H9 (cell line): ENCODE results near the gene DMRTA2. TPM values are rescaled to one million over a fixed set of nuclear protein-coding genes. Genes with fewer than 3 reads are reported as not detected.
A peak's percentile ranks its signal among the peaks of the same experiment; 100 is the strongest.

Experiments used
- DNase-seq: peaks from one replicate; pipeline ENCODE4 v3.0.0-alpha.2; 2017
- H2AFZ ChIP-seq: one replicate; pipeline ENCODE4 v1.6.1; 2013; ENCODE audit warnings: mild to moderate bottlenecking, low read length, control low read depth, moderate library complexity
- H2AK5ac ChIP-seq: 2 replicates; pipeline ENCODE4 v1.6.1; 2013; ENCODE audit warnings: low read length, control low read depth, mixed read lengths; ENCODE audit not compliant: insufficient read length
- H2BK120ac ChIP-seq: one replicate; pipeline ENCODE4 v1.6.1; 2013; ENCODE audit warnings: low read depth, mild to moderate bottlenecking, low read length, control low read depth, inconsistent platforms; ENCODE audit not compliant: poor library complexity, severe bottlenecking
- H2BK12ac ChIP-seq: 2 replicates; pipeline ENCODE4 v1.6.1; 2013; ENCODE audit warnings: low read length, control low read depth, mixed read lengths, low read depth; ENCODE audit not compliant: insufficient read length
- H2BK15ac ChIP-seq: 2 replicates; pipeline ENCODE4 v1.6.1; 2013; ENCODE audit warnings: low read depth, low read length, control low read depth
- H2BK20ac ChIP-seq: one replicate; pipeline ENCODE4 v1.6.1; 2013; ENCODE audit warnings: low read depth, mild to moderate bottlenecking, low read length, control low read depth, inconsistent platforms; ENCODE audit not compliant: poor library complexity, severe bottlenecking
- H2BK5ac ChIP-seq: 2 replicates; pipeline ENCODE4 v1.6.1; 2013; ENCODE audit warnings: low read length, control low read depth, mixed read lengths; ENCODE audit not compliant: insufficient read length
- H3K14ac ChIP-seq: 2 replicates; pipeline ENCODE4 v1.6.1; 2013; ENCODE audit warnings: low read length, control low read depth; ENCODE audit not compliant: insufficient read depth
- H3K18ac ChIP-seq: 2 replicates; pipeline ENCODE4 v1.6.1; 2013; ENCODE audit warnings: low read depth, mild to moderate bottlenecking, mixed read lengths, low read length, control low read depth; ENCODE audit not compliant: insufficient read length
- H3K23ac ChIP-seq: 2 replicates; pipeline ENCODE4 v1.6.1; 2013; ENCODE audit warnings: low read length, control low read depth, mixed read lengths, low read depth; ENCODE audit not compliant: insufficient read length
- H3K23me2 ChIP-seq: 2 replicates; pipeline ENCODE4 v1.6.1; 2013; ENCODE audit warnings: low read depth, mild to moderate bottlenecking, mixed read lengths, low read length, control low read depth; ENCODE audit not compliant: insufficient read length, poor library complexity, severe bottlenecking
- H3K27ac ChIP-seq: 2 replicates; pipeline ENCODE4 v1.5.1; 2013; ENCODE audit warnings: low read length, control low read depth, mixed read lengths, low read depth; ENCODE audit not compliant: insufficient read length
- H3K27me3 ChIP-seq: 2 replicates; pipeline ENCODE4 v1.6.1; 2013; ENCODE audit warnings: low read length, control low read depth, inconsistent platforms; ENCODE audit not compliant: insufficient read depth
- H3K4ac ChIP-seq: 2 replicates; pipeline ENCODE4 v1.6.1; 2013; ENCODE audit warnings: low read depth, mild to moderate bottlenecking, control low read depth, inconsistent platforms, low read length, moderate library complexity
- H3K4me1 ChIP-seq: 2 replicates; pipeline ENCODE4 v1.6.1; 2013; ENCODE audit warnings: low read length, control low read depth, inconsistent platforms; ENCODE audit not compliant: insufficient read depth
- H3K4me2 ChIP-seq: 2 replicates; pipeline ENCODE4 v1.6.1; 2013; ENCODE audit warnings: low read length, control low read depth, mixed read lengths; ENCODE audit not compliant: insufficient read length, insufficient read depth
- H3K56ac ChIP-seq: 2 replicates; pipeline ENCODE4 v1.6.1; 2013; ENCODE audit warnings: low read depth, mild to moderate bottlenecking, mixed read lengths, low read length, control low read depth; ENCODE audit not compliant: insufficient read length
- H3K79me1 ChIP-seq: 2 replicates; pipeline ENCODE4 v1.6.1; 2013; ENCODE audit warnings: low read depth, mild to moderate bottlenecking, moderate library complexity, low read length, control low read depth, inconsistent platforms; ENCODE audit not compliant: insufficient read depth, poor library complexity, severe bottlenecking
- H3K79me2 ChIP-seq: 2 replicates; pipeline ENCODE4 v1.6.1; 2013; ENCODE audit warnings: low read length, control low read depth, inconsistent platforms; ENCODE audit not compliant: insufficient read depth
- H3K9ac ChIP-seq: 2 replicates; pipeline ENCODE4 v1.6.1; 2013; ENCODE audit warnings: low read length, control low read depth, mixed read lengths; ENCODE audit not compliant: insufficient read length; ENCODE audit errors: extremely low read depth
- H3K9me3 ChIP-seq: one replicate; pipeline ENCODE4 v1.6.1; 2013; ENCODE audit warnings: low read depth, low read length, inconsistent platforms; ENCODE audit not compliant: control insufficient read depth
- H3T11ph ChIP-seq: one replicate; pipeline ENCODE4 v1.6.1; 2013; ENCODE audit warnings: mild to moderate bottlenecking, low read length, control low read depth, inconsistent platforms
- H4K20me1 ChIP-seq: one replicate; pipeline ENCODE4 v1.6.1; 2013; ENCODE audit not compliant: control insufficient read depth, insufficient read length, insufficient read depth
- H4K5ac ChIP-seq: 2 replicates; pipeline ENCODE4 v1.6.1; 2013; ENCODE audit warnings: low read depth, mild to moderate bottlenecking, mixed read lengths, low read length, control low read depth; ENCODE audit not compliant: insufficient read length
- H4K8ac ChIP-seq: replicated peaks from 2 replicates; pipeline ENCODE4 v1.6.1; 2013; ENCODE audit warnings: low read length, control low read depth, mixed read lengths, low read depth; ENCODE audit not compliant: insufficient read length
- H4K91ac ChIP-seq: 2 replicates; pipeline ENCODE4 v1.6.1; 2013; ENCODE audit warnings: low read depth, mild to moderate bottlenecking, moderate library complexity, mixed read lengths, low read length, control low read depth; ENCODE audit not compliant: insufficient read length
- H3K27ac Mint-ChIP-seq, 3 experiments: 2 replicates in 2 of 3; 3 replicates in 1 of 3; pipeline ENCODE4 v1.8.0; 2020 to 2021; ENCODE audit warnings: mixed read lengths in 3 of 3, mild to moderate bottlenecking in 1 of 3, moderate library complexity in 1 of 3
- H3K27me3 Mint-ChIP-seq: 2 replicates; pipeline ENCODE4 v1.8.0; 2021; ENCODE audit warnings: low read depth, mild to moderate bottlenecking, moderate library complexity, mixed read lengths
- H3K36me3 Mint-ChIP-seq, 3 experiments: 2 replicates in 2 of 3; 3 replicates in 1 of 3; pipeline ENCODE4 v1.8.0; 2020 to 2021; ENCODE audit warnings: low read depth in 3 of 3, mixed read lengths in 3 of 3; ENCODE audit not compliant: insufficient read depth in 1 of 3
- H3K4me1 Mint-ChIP-seq, 2 experiments: 2 replicates each; pipeline ENCODE4 v1.8.0; 2020; ENCODE audit warnings: mixed read lengths in 2 of 2
- H3K4me3 Mint-ChIP-seq, 2 experiments: 2 replicates in 1 of 2; 3 replicates in 1 of 2; pipeline ENCODE4 v1.8.0; 2020 to 2021; ENCODE audit warnings: mild to moderate bottlenecking in 2 of 2, mixed read lengths in 2 of 2, moderate library complexity in 1 of 2
- H3K9me3 Mint-ChIP-seq, 2 experiments: 2 replicates in 1 of 2; 3 replicates in 1 of 2; pipeline ENCODE4 v1.8.0; 2020; ENCODE audit warnings: mild to moderate bottlenecking in 2 of 2, mixed read lengths in 2 of 2, moderate library complexity in 1 of 2
- CTCF ChIP-seq: fragments of 200-600 bp; sonication (generic); conservative IDR thresholded peaks from 3 replicates; pipeline ENCODE4 v1.8.0; 2021; ENCODE audit warnings: antibody characterized with exemption, mild to moderate bottlenecking
- WGBS: extraction: QIAGEN DNeasy Blood & Tissue Kit; methylation state at CpG from one replicate; pipeline ENCODE4 v1.1.7; 2013; ENCODE audit warnings: missing lambda C conversion rate, low lambda C conversion rate, mixed read lengths; ENCODE audit not compliant: insufficient read length; ENCODE audit errors: extremely low coverage; 5-methylcytosine and 5-hydroxymethylcytosine counted together
- total RNA-seq: library from RNA; stranded (reverse); gene quantifications from 2 replicates; pipeline ENCODE4 v1.2.1, GENCODE V29; 2021

DMRTA2 gene
- total RNA-seq, 1 experiment from 2014 or later = 0.11 TPM

- H2BK5ac ChIP-seq = no peak overlapping the region
- no peak for TF ChIP-seq CTCF
- H3K56ac ChIP-seq = no peak overlapping the region
- no peak overlapping the region for H3K23ac ChIP-seq
- H2AK5ac ChIP-seq = no peak overlapping the region
- no peak overlapping the region for H3K4ac ChIP-seq
- no peak overlapping the region for H2BK120ac ChIP-seq
- no peaks in the 10 kb centered on the region for H4K20me1 ChIP-seq
- H3K27me3 Mint-ChIP-seq = peaks cover 32% of the 10 kb centered on the region
- no peak overlapping the region for H3K9ac ChIP-seq
- no peak overlapping the region for H3K14ac ChIP-seq
- H3K4me1 ChIP-seq = no peaks in the 10 kb centered on the region
- H3K4me1 Mint-ChIP-seq = peaks cover 4 to 16% of the 10 kb centered on the region in 2 experiments; a peak in 3 of 4 replicates
- no peaks in the 10 kb centered on the region; the same call in 1 of the 2 replicates for H3K27me3 ChIP-seq
- no peak overlapping the region for H3K27ac Mint-ChIP-seq
- H3K27ac ChIP-seq = no peak overlapping the region
- peaks cover 20 to 22% of the 10 kb centered on the region in 2 experiments for H3K9me3 Mint-ChIP-seq
- H3T11ph ChIP-seq = no peak overlapping the region
- H3K4me2 ChIP-seq = no peak overlapping the region
- H2AFZ ChIP-seq = no peak overlapping the region
- H3K4me3 Mint-ChIP-seq = no peak overlapping the region
- H3K36me3 Mint-ChIP-seq = no peaks in the 10 kb centered on the region; a peak in 2 of 7 replicates
- H2BK12ac ChIP-seq = no peak overlapping the region
- no peaks in the 10 kb centered on the region for H3K79me1 ChIP-seq
- DNase-seq = peak; percentile 34
- H3K18ac ChIP-seq = no peak overlapping the region
- no peaks in the 10 kb centered on the region for H3K23me2 ChIP-seq
- no peaks in the 10 kb centered on the region for H3K79me2 ChIP-seq
- no peak overlapping the region for H4K91ac ChIP-seq
- no peak overlapping the region for H4K8ac ChIP-seq
- no peaks in the 10 kb centered on the region for H3K9me3 ChIP-seq
- H4K5ac ChIP-seq = no peak overlapping the region
- no peak overlapping the region for H2BK20ac ChIP-seq
- WGBS = no CpG with 5 or more reads among the region's 3 CpGs
- H2BK15ac ChIP-seq = no peak overlapping the region
These were observed 51.5 kb downstream of the DMRTA2 start for GRCh38 chr1:50371749-50372148.
